PFSK-1 (cell line): ENCODE data around the gene GLYATL1.

Experiments
- FOXP2 ChIP-seq: optimal IDR thresholded peaks from 2 replicates; pipeline ENCODE3; 2011; ENCODE audit warnings: borderline replicate concordance, control low read depth, inconsistent platforms; ENCODE audit not compliant: insufficient read depth; ENCODE audit errors: extremely low read length, extremely low read depth
- POLR2AphosphoS5 ChIP-seq: IDR thresholded peaks from 2 replicates; pipeline ENCODE4 v1.6.1; 2012; ENCODE audit warnings: low read depth, mild to moderate bottlenecking, control low read depth, low read length, moderate library complexity
- SIN3A ChIP-seq: IDR thresholded peaks from 2 replicates; pipeline ENCODE4 v1.6.1; 2012; ENCODE audit warnings: mild to moderate bottlenecking, low read length, moderate library complexity, borderline replicate concordance; ENCODE audit not compliant: insufficient read depth
- TAF1 ChIP-seq: IDR thresholded peaks from 2 replicates; pipeline ENCODE4 v1.6.1; 2012; ENCODE audit warnings: low read length, control low read depth, borderline replicate concordance; ENCODE audit not compliant: insufficient read depth
- TF ChIP-seq, protein P1 (sequence below), 2 experiments: IDR thresholded peaks; 2 replicates each; pipeline versions ENCODE4 v1.6.1 to v1.8.0; 2011 to 2012; ENCODE audit warnings: low read depth in 2 of 2, low read length in 2 of 2, control low read depth in 1 of 2, inconsistent platforms in 1 of 2, mild to moderate bottlenecking in 1 of 2, moderate library complexity in 1 of 2; ENCODE audit not compliant: insufficient read depth in 1 of 2

DNA sequence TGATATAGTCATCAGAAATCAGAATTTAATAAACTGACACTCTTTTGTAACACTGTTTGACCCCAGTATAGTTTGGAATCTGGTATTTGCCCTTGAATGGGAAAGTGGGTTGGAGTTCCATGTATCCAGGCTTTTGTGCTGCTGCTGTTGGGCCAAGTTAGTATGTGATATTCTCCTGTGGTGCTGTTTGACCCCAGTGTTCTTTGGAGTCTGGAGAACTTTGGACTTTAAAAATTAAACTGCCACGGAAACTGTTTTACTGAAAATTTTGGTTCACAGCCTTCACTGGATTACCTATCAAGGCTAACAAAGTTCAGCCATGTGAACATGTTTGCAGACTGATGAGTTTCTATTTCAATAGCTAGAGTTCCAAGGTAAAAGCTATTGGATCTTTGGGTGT lies 740 bp downstream of the GLYATL1 start:
- TF ChIP-seq SIN3A (no peak), FOXP2 (no peak), POLR2AphosphoS5 (no peak), TAF1 (no peak)
- TF ChIP-seq, protein P1, sequence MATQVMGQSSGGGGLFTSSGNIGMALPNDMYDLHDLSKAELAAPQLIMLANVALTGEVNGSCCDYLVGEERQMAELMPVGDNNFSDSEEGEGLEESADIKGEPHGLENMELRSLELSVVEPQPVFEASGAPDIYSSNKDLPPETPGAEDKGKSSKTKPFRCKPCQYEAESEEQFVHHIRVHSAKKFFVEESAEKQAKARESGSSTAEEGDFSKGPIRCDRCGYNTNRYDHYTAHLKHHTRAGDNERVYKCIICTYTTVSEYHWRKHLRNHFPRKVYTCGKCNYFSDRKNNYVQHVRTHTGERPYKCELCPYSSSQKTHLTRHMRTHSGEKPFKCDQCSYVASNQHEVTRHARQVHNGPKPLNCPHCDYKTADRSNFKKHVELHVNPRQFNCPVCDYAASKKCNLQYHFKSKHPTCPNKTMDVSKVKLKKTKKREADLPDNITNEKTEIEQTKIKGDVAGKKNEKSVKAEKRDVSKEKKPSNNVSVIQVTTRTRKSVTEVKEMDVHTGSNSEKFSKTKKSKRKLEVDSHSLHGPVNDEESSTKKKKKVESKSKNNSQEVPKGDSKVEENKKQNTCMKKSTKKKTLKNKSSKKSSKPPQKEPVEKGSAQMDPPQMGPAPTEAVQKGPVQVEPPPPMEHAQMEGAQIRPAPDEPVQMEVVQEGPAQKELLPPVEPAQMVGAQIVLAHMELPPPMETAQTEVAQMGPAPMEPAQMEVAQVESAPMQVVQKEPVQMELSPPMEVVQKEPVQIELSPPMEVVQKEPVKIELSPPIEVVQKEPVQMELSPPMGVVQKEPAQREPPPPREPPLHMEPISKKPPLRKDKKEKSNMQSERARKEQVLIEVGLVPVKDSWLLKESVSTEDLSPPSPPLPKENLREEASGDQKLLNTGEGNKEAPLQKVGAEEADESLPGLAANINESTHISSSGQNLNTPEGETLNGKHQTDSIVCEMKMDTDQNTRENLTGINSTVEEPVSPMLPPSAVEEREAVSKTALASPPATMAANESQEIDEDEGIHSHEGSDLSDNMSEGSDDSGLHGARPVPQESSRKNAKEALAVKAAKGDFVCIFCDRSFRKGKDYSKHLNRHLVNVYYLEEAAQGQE (IDR thresholded peaks at IDR 0.05; ENCODE audit: insufficient read depth in 1 of 2, low read depth in 2 of 2, low read length in 2 of 2) = no peak
